ENCODE data around the gene PSMA6.

PSMA6 gene

DNA sequence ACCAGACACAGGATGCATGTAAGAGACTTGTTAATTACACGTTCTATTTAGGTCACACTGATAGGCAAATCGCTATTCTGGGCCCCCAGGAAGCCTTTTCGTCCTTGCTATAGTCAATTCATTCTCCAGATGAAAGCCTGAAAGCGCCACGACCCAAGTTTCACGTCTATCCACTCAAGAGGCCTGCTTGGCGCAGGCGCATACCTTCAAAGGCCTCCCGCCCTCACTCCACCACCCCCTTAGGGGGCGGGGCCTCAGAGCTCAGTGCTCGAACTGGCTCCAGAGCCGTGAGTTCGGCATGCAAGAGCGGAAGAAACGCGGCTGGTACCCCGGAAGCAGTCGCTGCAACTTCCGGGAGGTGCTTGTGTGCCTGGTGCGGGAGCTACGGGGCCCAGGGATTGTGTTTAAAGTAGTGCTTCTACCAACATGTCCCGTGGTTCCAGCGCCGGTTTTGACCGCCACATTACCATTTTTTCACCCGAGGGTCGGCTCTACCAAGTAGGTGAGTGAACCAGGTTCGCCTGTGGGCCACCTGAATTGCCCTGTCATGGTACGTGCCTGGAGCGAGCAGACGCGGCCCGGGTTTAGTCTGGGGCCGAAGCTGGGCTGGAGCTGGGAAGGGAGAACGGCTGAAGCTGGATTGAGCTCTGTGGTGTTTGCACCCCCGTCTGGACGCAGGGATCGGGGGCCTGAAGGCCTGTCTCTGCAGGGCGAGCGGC is at the start of gene PSMA6:
PSMA6 (plus strand) TSS at position 332 of the 719 bp plus-strand sequence; CDS start at position 427, 95 bp downstream.
- Histone ChIP-seq H3K36me3 (replicated peaks; ENCODE audit: insufficient read depth, low read length) (no peaks in the 10 kb centered on the region), H3K4me3 (ENCODE audit: low read length) (peak within 1 kb of the TSS; percentile 91), H3K27me3 (replicated peaks; ENCODE audit: insufficient read depth, low read length) (no peaks in the 10 kb centered on the region), H3K4me2 (ENCODE audit: low read depth, low read length) (peak within 1 kb of the TSS; percentile 69), H3K4me1 (ENCODE audit: low read length) (0 out of 2 replicates have a peak, but pooled peaks cover 3% of the 10 kb centered on the region), H3K9ac (ENCODE audit: low read length) (peak within 1 kb of the TSS; percentile 87), H3F3A (ENCODE audit: insufficient read depth, low read length) (peaks cover 10% of the 10 kb centered on the region), H2AFZ (ENCODE audit: low read length) (0 out of 2 replicates have a peak within 1 kb of the TSS, but pooled peaks have one; percentile 56), H3K79me2 (ENCODE audit: low read length) (peaks cover 50% of the 10 kb centered on the region), H3K27ac (ENCODE audit: low read length) (peak within 1 kb of the TSS; percentile 89), H3K9me2 (replicated peaks; ENCODE audit: insufficient read depth, low read length) (no peaks in the 10 kb centered on the region), H4K20me1 (ENCODE audit: insufficient read depth, low read length) (no peaks in the 10 kb centered on the region), H3K9me3 (replicated peaks; ENCODE audit: insufficient read depth, low read length) (no peaks in the 10 kb centered on the region)
- no peak for TF ChIP-seq EZH2 (optimal IDR thresholded peaks at IDR 0.05; ENCODE audit: low read depth, low read length)
- no peak for TF ChIP-seq EZH2phosphoT487 (IDR thresholded peaks at IDR 0.05; ENCODE audit: low read length)
- TF ChIP-seq, protein P1, sequence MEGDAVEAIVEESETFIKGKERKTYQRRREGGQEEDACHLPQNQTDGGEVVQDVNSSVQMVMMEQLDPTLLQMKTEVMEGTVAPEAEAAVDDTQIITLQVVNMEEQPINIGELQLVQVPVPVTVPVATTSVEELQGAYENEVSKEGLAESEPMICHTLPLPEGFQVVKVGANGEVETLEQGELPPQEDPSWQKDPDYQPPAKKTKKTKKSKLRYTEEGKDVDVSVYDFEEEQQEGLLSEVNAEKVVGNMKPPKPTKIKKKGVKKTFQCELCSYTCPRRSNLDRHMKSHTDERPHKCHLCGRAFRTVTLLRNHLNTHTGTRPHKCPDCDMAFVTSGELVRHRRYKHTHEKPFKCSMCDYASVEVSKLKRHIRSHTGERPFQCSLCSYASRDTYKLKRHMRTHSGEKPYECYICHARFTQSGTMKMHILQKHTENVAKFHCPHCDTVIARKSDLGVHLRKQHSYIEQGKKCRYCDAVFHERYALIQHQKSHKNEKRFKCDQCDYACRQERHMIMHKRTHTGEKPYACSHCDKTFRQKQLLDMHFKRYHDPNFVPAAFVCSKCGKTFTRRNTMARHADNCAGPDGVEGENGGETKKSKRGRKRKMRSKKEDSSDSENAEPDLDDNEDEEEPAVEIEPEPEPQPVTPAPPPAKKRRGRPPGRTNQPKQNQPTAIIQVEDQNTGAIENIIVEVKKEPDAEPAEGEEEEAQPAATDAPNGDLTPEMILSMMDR (IDR thresholded peaks at IDR 0.05; ENCODE audit: low read length), result no peak
- peak; percentile 96 for DNase-seq

DNA sequence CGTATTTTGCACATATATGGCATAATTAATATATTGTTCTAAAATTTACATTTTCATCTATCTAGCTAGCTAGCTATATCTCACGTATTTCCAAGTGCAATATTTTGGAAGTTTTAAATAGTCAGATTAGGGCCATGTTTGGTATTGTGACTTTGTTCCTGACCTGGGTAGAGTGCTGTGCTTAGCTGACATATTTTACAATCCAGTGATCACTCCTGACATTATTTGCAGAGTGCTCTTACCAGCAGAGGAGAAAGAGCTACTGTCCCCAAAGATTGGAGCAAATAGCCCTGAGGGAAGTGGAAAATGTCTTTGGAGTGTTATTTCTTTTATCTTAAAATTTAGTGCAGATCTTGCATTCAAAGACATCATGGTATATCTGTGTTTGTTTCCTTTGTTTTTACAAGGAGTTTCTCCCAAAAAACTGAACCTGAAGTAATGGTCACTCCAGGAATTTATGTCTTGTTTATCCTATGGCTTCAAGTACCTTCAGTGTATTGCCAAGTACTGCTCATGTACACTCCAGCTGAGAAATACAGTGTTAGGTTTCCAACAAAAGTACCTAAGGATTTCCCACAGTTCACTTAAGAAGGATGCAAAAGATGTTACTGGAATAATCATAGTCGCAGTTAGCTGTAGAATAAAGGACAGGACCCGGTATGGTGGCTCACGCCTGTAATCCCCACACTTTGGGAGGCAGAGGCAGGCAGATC is 49.4 kb upstream of the PSMA6 start:
- H2AFZ ChIP-seq (ENCODE audit: low read length), result no peak overlapping the region
- no peak overlapping the region for H3K4me2 ChIP-seq (ENCODE audit: low read depth, low read length)
- H3K9ac ChIP-seq (ENCODE audit: low read length), result no peak overlapping the region
- no peaks in the 10 kb centered on the region for H3K36me3 ChIP-seq (replicated peaks; ENCODE audit: insufficient read depth, low read length)
- H3K9me2 ChIP-seq (replicated peaks; ENCODE audit: insufficient read depth, low read length), result no peaks in the 10 kb centered on the region
- TF ChIP-seq, protein P1 (IDR thresholded peaks at IDR 0.05; ENCODE audit: low read length), result no peak
- no peak for TF ChIP-seq EZH2phosphoT487 (IDR thresholded peaks at IDR 0.05; ENCODE audit: low read length)
- no peak for TF ChIP-seq EZH2 (optimal IDR thresholded peaks at IDR 0.05; ENCODE audit: low read depth, low read length)
- H3K79me2 ChIP-seq (ENCODE audit: low read length), result no peaks in the 10 kb centered on the region
- no peak for DNase-seq
- H3K27me3 ChIP-seq (replicated peaks; ENCODE audit: insufficient read depth, low read length), result no peaks in the 10 kb centered on the region
- no peaks in the 10 kb centered on the region for H3K9me3 ChIP-seq (replicated peaks; ENCODE audit: insufficient read depth, low read length)
- no peaks in the 10 kb centered on the region for H4K20me1 ChIP-seq (ENCODE audit: insufficient read depth, low read length)
- no peaks in the 10 kb centered on the region for H3F3A ChIP-seq (ENCODE audit: insufficient read depth, low read length)
- H3K27ac ChIP-seq (ENCODE audit: low read length), result no peak overlapping the region
- no peak overlapping the region for H3K4me3 ChIP-seq (ENCODE audit: low read length)
- 0 out of 2 replicates have a peak, but pooled peaks cover under 1% of the 10 kb centered on the region for H3K4me1 ChIP-seq (ENCODE audit: low read length)

DNA sequence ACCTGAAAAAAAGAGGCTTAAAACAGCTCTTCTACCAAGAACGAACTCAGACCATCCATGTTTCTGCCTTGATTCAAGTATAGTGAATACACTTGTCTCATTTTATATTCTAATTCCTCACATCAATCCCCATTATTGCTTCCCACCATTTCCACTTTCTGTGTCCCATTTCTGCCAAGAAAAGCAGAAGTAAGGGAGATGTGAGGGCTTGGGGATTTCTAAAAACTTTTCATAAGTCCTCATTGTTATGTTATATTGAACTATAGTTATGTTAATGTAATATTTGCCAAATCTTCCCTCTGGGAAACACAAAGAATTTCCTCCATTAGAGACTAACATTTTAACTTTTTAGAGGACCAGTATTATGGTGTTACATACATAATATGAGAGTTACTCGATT is 48.2 kb upstream of the PSMA6 start:
- Histone ChIP-seq H3K9me2 (replicated peaks; ENCODE audit: insufficient read depth, low read length) (no peaks in the 10 kb centered on the region), H3F3A (ENCODE audit: insufficient read depth, low read length) (0 out of 2 replicates have a peak, but pooled peaks cover 9% of the 10 kb centered on the region), H3K9ac (ENCODE audit: low read length) (no peak overlapping the region), H3K36me3 (replicated peaks; ENCODE audit: insufficient read depth, low read length) (no peaks in the 10 kb centered on the region), H2AFZ (ENCODE audit: low read length) (no peak overlapping the region), H3K4me2 (ENCODE audit: low read depth, low read length) (no peak overlapping the region), H3K79me2 (ENCODE audit: low read length) (no peaks in the 10 kb centered on the region), H4K20me1 (ENCODE audit: insufficient read depth, low read length) (no peaks in the 10 kb centered on the region), H3K27me3 (replicated peaks; ENCODE audit: insufficient read depth, low read length) (no peaks in the 10 kb centered on the region), H3K4me3 (ENCODE audit: low read length) (no peak overlapping the region), H3K9me3 (replicated peaks; ENCODE audit: insufficient read depth, low read length) (no peaks in the 10 kb centered on the region), H3K4me1 (ENCODE audit: low read length) (0 out of 2 replicates have a peak, but pooled peaks cover 6% of the 10 kb centered on the region), H3K27ac (ENCODE audit: low read length) (no peak overlapping the region)
- TF ChIP-seq EZH2 (optimal IDR thresholded peaks at IDR 0.05; ENCODE audit: low read depth, low read length) (no peak), EZH2phosphoT487 (IDR thresholded peaks at IDR 0.05; ENCODE audit: low read length) (no peak)
- TF ChIP-seq, protein P1 (IDR thresholded peaks at IDR 0.05; ENCODE audit: low read length), result no peak
- no peak for DNase-seq

Data from MM.1S (cell line).